GM04503 (cell line): Measurements from ENCODE around the gene BCL6B.
"Not testable (repeated sequence)": the region's sequence is repeated elsewhere in the genome, so short reads cannot be mapped to it uniquely, and the experiment has no call there.

ENCODE experiments used
- DNase-seq: peaks from one replicate; pipeline ENCODE4 v3.0.0-alpha.2; 2012; ENCODE audit warnings: low read depth

BCL6B gene

DNA sequence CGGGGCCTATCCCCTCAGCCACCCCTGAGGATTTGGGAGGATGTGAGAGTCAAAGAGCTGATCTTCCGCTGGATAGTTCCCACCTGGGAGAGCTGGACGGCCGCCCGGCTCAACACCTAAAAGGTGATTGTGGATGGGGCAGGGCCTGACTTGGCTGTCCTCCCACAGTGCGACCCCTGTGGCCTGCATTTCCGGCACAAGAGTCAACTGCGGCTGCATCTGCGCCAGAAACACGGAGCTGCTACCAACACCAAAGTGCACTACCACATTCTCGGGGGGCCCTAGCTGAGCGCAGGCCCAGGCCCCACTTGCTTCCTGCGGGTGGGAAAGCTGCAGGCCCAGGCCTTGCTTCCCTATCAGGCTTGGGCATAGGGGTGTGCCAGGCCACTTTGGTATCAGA is 4.5 kb downstream of the BCL6B start:
- no peak for DNase-seq

DNA sequence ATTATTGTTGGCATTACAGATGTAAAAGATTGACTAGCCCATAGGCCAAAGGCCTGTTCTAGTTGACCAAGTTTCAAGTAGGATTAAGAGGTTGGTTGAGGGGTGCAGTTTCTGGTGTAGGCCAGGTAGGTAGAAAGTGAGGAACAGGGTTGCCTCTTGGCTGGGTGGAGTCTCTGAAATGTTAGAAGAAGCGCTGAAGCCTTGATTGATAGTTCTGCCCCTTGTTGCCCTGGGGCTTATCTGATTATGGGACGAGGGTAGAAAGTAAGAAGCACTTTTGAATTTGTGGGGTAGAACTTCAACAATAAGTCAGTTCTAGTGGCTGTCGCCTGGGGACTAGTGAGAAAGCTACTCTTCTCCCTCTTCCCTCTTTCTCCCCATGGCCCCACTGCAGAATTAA is 6.2 kb downstream of the BCL6B start:
- no peak for DNase-seq

DNA sequence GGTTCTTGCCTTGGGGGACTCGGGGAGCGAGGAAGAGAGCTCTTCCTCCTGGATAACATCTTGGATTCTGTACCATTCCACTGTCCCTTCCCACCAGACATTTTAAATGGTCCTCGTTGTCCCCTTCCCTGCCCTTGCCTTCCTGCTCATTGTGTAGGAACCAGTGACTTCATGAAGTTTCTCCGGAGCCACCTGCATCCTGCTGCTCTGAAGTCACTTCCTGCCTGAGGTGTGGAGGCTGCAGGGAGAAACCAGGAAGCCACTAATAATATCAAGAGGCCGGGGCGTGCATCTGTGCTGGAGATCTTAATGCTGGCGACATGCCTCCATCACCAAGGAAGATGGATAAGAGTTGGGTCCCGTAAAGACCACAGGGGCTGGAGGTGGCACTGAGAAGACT is 6.8 kb downstream of the BCL6B start:
- no peak for DNase-seq

DNA sequence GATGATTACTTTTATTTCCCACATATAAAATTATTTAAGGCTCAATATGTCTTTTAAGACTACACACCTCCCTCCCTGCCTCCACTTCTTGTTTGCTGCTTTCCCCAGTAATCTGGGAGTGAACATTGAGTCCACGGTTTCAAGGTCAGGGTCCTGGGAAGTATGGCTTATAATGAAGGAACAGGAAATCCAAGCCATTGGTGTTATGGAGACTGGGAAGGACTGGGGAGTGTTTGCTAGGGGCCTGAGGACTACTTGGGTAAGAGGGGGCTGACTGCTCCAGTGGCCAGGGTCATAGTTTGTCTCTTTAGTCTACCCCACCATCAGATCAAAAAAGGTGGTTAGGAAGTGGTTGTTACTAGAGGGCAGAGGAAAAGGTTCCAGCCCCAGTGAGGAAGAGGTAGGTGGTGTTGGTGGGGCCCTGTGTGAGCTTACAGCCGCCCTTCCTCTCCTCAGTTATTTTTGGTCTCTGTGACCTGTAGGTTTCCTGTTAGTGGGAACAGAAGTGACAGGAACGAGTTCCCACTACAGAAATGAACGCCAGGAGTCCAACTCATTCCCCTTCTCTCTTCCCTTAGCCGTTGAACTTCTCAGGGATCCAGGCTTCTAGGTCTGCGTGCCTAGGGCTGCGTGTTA is 12.2 kb downstream of the BCL6B start:
- DNase-seq, result no peak

DNA sequence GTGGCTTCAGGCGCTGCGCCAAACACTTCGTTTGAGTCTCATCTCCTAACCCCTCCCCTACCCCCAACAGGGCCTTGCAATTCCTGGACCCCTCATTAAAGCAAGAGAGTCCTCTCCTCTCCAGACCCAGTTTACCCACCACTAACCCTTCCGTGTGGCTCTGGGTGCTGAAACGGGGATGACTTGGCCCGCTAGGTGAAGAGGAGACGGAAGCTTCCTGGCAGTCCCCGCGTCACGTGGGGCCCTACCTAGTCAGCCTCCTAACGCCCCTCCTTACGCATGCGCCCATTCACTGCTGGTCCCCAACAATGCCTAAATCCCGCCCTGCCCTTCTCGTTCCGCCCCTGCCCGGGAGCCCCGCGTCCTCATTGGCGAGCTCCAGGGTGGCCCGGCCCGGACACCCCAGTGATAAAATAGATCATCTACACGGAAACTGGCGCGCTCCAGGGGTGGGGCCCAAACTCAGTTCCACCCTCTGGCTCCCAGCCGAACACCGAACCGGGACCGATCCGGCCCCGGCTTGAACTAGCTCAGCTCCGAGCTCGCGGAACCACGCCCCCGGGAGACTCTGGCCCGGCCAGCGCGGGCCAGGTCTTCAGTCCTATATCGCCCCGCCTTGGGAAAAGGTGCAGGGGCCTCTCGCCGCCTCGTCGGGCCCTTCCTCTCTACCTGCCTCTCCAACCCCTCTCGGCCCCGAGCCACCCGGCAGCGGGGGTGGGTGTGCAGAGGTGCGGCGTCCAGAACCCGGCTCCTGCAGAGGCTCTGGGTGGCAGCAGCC is 12.9 kb downstream of the BCL6B start, which contains the start of gene SLC16A13:
TSS of gene SLC16A13 (plus strand) at position 425 of the 778 bp plus-strand sequence. CDS start 368 bp downstream, outside the sequence.
- DNase-seq, result peak; percentile 82

DNA sequence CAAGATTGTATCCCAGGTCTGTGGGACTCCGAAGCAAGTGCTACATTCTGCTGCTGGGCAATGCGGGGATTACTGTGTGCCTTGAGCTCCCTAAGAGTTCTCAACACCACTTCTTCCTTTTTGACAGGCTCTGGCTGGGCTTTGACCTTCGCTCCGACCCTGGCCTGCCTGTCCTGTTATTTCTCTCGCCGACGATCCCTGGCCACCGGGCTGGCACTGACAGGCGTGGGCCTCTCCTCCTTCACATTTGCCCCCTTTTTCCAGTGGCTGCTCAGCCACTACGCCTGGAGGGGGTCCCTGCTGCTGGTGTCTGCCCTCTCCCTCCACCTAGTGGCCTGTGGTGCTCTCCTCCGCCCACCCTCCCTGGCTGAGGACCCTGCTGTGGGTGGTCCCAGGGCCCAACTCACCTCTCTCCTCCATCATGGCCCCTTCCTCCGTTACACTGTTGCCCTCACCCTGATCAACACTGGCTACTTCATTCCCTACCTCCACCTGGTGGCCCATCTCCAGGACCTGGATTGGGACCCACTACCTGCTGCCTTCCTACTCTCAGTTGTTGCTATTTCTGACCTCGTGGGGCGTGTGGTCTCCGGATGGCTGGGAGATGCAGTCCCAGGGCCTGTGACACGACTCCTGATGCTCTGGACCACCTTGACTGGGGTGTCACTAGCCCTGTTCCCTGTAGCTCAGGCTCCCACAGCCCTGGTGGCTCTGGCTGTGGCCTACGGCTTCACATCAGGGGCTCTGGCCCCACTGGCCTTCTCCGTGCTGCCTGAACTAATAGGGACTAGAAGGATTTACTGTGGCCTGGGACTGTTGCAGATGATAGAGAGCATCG is 15.4 kb downstream of the BCL6B start:
- no peak for DNase-seq

DNA sequence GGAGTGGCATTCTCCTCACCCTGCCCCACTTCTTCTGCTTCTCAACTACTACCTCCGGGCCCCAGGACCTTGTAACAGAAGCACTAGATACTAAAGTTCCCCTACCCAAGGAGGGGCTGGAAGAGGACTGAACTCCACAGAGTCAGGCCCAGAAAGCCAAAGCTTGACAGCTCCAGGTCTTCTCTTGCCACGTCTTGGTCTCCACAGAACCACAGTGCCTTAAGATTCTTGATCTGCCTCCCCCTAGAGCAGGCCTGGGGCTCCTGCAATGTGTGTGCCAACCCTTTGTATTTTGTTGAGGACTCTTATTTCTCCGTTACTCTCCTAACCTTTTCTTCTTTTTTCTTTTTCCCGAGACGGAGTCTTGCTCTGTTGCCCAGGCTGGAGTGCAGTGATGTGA is 17.0 kb downstream of the BCL6B start:
- no peak for DNase-seq

DNA sequence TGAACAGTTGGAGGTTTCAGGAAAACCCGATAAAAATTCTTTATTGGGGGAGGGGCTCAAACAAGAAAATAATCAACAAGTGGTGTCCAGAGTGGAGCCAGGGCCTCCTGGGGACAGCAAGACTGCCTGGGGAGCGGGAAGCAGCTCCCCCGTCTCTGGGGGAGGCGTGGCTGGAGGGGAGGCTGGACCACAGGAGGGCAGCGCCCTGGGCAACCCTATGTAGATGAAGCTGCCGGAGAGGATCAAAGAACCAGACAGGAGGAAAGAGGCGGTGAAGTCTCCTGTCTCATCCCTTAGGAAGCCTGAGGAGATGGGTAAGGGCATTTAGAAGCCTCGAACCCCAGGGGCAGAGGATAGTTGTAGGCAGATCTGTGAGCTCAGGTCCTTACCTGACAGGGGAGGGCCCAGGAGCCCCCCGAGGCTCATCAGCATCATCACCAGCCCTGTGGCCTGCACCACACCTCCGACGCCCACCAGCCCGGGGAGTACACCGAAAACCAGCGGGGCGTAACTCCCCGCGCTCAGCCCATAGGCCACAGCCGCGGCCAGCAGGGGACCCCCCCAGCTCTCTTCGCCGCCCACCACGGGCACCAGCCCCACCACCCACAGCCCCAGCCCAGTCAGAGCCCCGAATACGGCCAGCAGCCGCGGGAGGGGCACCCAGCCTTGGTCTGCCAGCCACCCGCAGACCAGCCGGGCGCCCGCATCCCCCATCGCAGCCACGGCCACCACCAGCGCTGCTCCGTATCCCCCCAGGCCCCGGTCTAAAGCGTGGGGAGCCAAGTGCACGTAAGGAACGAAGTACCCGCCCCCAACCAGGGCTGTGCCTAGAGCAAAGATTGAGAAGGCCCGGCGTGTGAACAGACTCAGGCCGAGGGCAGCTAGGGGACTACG is 19.0 kb downstream of the BCL6B start:
- no peak for DNase-seq

DNA sequence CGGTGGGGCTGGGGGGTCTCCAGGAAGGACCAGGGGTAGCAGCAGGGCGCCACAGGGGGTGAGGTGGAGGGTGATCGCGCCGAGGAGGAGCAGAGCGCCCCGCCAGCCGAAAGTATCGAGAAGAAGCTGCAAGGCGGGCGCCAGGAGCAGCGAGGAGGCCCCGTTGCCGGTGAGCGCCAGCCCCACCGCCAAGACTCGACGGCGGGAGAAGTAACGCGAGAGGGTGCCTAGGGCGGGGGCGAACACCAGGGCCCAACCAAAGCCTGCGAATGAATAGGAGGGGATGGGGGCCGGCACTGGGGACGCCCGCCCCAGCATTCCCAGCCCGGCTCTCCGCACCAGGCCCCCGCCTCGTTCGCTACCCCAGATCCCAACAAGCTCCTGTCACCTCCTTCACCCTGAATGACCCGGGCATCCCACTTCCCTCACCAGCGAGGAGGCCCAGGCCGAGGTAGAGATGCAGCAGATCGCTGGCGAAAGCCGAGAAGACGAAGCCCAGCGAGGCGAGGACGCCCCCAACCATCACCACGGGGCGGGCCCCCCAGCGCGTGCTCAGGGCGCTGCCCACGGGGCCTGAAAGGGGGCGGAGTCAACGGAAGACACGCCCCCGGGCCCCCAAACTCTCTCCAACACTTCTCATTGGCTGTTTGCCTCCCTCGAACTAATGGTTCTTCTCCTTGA is 19.8 kb downstream of the BCL6B start:
- no peak for DNase-seq

DNA sequence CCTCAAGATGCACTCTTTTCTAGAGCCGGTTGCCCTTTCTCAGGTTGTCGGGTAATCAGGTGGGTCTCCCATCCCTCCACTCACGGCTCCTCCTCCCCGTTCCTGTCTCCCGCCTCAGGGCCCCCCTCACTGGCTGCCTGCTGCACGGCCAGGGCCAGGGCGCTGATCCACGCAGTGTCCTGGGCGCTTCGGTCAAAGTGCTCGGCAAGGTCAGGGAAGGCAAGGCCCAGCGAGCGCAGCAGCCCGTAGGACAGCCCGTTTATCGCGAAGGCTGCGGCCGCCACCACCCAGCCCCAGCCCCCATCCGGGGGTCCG is 20.3 kb downstream of the BCL6B start:
- no peak for DNase-seq

DNA sequence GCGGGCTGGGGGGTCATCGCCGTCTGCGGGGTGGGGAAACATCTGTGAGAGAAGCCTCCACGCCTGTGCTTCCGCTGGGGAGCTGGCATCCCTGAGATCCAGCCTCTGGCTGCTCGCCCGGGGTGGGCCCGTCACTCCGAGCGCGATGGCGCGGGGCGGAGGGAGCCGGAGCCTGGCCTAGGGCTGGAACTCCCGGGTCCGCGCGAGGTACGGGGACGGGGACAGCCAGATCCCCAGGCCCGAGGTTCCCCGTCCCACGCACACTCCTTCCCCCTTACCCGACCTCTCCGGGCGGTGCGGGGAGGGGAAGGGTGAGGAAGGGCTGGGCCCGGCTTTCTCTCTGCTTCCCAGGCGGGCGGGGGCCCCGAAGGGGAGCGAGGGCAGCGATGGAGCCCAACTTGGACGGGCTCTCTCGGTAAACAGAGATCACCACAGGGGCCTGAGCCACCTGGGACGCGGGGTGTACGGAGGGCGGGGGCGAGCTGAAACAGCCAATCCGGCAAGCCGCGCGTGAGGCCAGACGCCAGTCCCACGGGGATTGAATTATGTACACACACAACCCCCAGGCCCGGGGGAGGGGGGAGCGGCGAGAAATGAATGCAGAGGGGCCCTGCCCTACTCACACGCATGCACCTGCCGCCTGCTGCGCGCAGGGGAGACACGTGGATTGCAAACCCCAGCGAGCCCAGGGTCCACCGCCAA is 20.8 kb downstream of the BCL6B start, which contains the start of gene SLC16A11:
TSS of gene SLC16A11 (minus strand) at position 596 of the 702 bp plus-strand sequence. CDS start at position 17, 579 bp downstream.
- DNase-seq, result no peak

DNA sequence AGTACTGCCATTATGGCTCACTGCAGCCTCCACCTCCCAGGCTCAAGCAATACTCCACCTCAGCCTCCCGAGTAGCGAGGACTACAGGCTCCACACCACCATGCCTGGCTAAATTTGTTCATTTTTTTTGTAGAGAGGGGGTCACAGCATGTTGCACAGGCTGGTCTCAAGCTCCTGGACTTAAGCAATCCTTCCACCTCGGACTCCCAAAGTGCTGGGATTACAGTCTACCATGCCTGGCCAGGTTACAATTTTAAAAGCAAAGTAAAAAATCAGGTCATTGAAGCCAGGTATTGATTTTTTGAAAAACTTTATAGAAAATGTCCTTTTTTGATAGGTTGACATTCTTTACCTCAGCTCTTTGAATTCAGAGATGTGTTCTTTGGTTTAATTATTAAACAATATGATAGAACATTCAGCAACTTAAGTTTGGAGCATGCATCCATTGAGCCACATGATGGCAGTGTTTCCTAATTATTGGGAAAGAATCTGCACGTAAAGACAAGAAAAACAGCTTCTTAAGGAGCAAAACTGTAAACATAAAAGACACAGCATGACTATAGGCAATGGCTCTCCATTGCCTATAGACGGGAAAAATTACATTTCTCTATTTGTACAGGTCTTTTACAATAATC is 22.8 kb downstream of the BCL6B start:
- DNase-seq, result no peak

DNA sequence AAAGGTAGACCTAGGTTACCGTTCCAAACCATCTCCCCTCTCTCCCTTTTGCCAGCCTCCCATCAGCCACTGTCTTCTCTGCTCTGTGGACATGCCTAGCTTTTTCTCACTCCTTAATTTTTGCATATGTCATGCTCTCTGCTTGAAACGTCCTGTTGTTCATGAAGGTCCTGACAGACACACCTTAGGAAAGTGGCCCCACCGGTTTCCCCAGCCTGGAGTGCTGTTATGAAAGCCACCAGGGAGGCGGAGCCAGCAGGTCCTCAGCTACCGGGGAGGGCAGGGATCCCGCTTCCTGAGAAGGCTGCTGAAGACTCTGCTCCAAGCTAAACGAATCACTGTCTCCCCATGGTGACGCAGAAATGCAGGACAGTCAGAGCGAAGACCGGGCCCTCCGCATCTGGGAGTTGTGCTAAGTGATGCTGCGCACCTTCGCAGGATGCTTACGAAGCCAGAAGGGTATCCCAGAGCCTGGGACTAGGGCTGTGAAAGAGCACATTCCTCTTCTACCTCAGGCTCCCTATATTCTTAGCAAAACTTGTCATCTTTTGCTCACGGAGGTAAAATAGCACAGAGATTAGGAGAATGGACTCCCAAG is 23.4 kb downstream of the BCL6B start:
- no peak for DNase-seq

DNA sequence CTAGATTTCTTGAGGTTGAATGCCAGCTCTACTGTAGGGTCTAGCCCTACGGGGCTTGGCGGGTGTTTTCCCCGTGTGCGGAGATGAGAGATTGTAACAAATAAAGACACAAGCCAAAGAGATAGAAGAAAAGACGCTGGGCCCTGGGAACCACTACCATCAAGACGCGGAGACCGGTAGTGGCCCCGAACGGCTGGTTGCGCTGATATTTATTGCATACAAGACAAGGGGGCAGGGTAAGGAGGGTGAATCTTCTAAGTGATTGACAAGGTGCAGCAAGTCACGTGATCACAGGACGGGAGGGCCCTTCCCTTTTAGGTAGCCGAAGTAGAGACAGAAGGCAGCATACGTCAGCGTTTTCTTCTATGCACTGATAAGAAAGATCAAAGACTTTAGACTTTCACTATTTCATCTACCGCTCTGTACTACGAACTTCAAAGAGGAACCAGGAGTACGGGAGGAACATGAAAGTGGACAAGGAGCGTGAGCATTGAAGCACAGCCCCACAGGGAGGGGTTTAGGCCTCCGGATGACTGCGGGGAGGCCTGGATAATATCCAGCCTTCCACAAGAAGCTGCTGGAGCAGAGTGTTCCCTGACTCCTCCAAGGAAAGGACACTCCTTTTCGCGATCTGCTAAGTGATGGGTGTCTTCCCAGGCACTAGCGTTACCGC is 24.0 kb downstream of the BCL6B start:
- not testable (repeated sequence) for DNase-seq

DNA sequence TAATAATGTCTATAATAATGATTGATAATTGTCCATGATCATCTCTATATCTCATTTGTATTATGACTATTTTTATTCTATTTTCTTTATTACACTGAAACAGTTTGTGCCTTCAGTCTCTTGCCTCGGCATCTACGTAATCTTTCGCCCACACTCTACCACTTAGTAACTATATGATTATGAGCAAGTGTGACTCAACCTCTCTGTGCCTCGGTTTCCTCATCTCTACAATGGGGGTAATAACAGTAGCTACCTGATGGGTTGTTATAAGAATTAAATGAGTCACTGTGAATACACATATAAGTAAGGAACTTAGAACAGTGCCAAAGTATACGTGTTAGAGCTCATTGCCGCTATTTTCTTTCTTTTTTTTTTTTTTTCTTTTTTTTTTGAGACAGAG is 24.7 kb downstream of the BCL6B start:
- no peak for DNase-seq

DNA sequence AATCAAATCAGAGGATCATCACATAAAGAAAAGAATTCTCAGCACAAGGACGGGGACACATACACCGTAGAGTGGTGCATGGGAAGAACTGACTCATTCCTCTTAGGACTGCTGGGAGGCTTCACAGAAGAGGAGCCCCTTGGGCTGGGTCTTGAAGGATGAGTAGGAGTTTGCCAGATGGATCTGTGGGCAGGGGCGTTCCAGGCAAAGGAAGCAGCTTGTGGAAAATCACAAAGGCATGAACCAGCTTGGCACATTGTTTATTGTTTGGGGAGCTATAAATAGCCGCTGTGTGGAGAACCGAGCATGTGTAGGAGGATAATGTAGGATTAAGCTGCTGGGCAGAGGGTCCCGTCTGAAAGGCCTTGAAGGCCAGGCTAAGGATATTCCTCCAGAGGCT is 26.1 kb downstream of the BCL6B start:
- no peak for DNase-seq

DNA sequence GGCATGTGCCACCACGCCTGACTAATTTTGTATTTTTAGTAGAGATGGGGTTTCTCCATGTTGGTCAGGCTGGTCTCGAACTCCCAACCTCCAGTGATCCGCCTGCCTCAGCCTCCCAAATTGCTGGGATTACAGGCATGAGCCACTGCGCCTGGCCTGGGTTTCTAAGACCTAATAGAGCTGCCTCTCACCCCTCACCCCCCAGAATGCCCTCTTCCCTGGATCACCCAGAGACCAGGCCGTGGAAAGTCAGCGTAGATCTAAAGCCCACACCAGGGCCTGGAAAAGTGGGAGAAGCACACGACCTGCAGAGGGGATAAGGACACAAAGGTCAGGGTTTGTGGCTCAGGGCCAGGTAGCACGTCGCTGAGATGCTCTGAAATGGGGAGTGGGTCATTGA is 27.7 kb downstream of the BCL6B start:
- not testable (repeated sequence) for DNase-seq

DNA sequence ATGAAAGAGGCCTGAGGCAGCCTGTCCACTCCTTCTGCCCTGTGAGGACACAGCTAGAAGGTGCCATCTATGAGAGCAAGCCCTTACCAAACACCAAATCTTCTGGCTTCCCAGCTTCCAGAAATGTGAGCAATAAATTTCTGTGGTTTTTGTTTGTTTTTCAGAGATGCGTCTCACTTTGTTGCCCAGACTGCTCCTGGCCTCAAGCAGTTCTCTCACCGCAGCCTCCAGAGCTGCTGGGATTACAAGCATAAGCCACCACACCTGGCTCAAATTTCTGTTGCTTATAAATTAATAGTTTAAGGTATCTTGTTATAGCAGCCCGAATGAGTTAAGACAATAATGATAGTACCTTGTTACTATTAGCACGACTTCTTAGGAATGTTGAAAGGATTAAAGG is 33.5 kb downstream of the BCL6B start:
- peak; percentile 33 for DNase-seq

DNA sequence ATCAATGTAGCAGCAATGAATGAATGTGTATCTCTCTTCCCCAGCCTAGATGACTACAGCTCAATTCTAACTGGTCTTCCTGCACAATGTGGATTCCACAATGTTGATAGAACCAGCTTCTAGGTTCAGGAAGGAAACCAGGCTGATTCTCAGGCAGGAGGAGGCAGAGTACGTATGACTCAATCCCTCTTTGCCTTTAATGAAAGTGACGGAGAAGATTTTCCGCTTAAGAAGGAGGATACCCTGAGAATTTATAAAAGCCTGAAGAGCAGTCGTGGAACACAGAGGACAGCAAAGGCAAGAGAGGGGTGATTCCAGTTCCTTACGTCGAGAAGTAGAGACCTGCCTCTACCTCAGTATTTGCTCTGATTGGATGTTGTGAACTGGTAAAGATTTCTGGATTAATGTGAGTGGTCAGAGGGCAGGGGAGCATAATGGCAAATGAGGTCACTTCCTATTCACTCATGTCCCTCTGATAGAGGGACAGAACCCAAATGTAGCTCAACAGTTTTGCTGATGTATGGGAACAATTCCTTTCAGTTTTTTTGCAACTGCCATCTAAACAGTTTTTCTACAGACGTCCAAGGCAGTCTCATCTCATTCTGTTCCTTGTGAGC is 36.1 kb downstream of the BCL6B start:
- no peak for DNase-seq
